RWPE1 (cell line): ENCODE data around the gene ABCC4.

Source experiments
- CTCF ChIA-PET: fragments of 350-600 bp; sonication (Branson Sonifier 250); formaldehyde crosslinking; extraction: SDS; loops from one replicate; lab custom pipeline; 2021; lab: Yijun Ruan, JAX
- POLR2A ChIA-PET: fragments of 400-600 bp; formaldehyde crosslinking; extraction: SDS; loops from one replicate; lab custom pipeline; 2020; ENCODE audit warnings: antibody characterized with exemption; ENCODE audit not compliant: low non-redundant PET; lab: Yijun Ruan, JAX
- DNase-seq: peaks from one replicate; pipeline ENCODE4 v3.0.0; 2012; ENCODE audit warnings: low spot score
- H3K27ac ChIP-seq: fragments of 450-650 bp; 2 replicates; pipeline ENCODE4 v1.5.1; 2017
- CTCF ChIP-seq: fragments of 450-650 bp; conservative IDR thresholded peaks from 2 replicates; pipeline ENCODE4 v1.5.1; 2017; ENCODE audit warnings: low read depth, mild to moderate bottlenecking

ABCC4 gene

DNA sequence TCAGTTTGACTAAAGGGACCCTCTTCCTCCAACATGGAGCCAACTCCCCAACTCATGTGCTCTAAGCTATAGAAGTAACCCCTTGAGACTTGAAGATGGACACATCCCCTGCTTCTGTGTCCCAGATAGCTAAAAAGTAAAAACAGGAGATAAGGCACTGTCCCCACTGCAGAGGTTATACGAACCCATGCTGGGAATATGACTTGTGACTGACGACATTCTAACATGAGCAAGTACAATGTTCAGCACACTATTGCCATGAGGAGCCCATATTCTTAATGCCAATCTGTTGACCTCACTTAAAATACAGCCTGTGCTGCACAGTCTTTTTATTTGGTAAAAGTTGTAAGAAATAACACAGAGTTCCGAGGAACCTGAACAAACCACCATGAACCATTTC is 71.4 kb downstream of the ABCC4 start:
- H3K27ac ChIP-seq, result no peak overlapping the region
- TF ChIP-seq CTCF, result no peak
- CTCF ChIA-PET, result no interaction called here
- POLR2A ChIA-PET, result no interaction called here
- no peak for DNase-seq

DNA sequence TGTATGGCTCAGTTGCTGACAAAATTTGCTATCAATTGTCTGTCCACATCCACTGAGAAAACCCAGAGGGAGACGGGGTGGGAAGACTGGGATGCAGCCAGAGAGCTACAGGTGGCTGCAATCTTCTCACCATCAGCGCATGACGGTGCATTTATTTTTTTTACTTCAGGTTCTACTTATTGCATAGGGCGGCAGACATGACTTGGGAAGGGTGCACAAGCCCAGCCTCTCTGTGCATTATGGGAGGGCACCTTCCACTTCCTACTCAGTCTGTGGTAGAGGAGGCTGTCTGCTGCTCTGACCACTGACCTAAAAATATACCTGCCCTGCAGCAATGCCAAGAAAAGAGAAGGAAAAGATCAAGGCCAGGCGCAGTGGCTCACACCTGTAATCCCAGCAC is 73.1 kb downstream of the ABCC4 start:
- no peak for TF ChIP-seq CTCF
- no peak overlapping the region for H3K27ac ChIP-seq
- ChIA-PET POLR2A (no interaction called here), CTCF (no interaction called here)
- DNase-seq, result no peak

- no peak for DNase-seq
- TF ChIP-seq CTCF, result no peak
- CTCF ChIA-PET, result interaction anchor here (0.6 kb wide), 1 partner anchor 93 kb away, joined by 3 read pairs; no protein-coding TSS in a partner anchor
- POLR2A ChIA-PET, result no interaction called here
- no peak overlapping the region for H3K27ac ChIP-seq
Observed at GRCh38 chr13:95226932-95227695, 74.1 kb downstream of the ABCC4 start.

DNA sequence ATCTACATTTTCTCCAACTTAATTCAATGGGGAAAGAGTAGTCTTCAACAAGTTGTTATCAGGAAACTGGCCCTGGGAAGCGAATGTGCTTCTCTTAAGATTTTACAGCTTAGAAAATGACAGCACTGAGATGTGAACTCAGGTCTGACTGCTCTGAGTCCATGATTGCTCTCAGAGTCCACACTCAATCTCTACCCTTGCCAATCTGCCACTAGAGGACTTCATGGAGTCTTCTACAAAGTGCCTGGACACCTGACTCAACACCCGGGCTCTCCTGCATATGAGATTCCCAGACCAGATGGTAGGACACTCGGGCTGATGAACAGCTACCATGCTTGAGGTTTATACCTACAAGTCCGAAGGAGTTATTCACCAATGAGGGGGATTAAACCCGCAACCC is 74.8 kb downstream of the ABCC4 start:
- TF ChIP-seq CTCF, result no peak
- CTCF ChIA-PET, result interaction anchor here (0.6 kb wide), 1 partner anchor 93 kb away, joined by 3 read pairs; no protein-coding TSS in a partner anchor
- no peak for DNase-seq
- POLR2A ChIA-PET, result no interaction called here
- no peak overlapping the region for H3K27ac ChIP-seq

DNA sequence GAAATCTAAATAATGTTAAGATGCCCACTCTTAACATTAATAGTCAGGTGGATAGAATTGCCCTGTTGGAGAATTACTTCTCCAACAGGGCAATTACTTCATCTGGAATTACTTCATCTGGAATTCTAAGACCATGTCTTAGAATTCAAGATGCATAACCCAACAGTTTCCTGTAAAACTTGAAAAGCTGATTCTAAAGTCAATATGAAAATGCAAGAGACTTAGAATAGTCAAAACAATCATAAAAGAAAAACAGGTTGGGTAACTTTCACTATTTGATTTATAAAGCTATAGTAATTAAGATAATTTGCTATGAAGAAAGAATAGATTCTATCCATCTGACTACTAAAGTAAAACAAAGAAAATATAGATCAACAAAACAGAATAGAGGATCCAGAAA is 75.2 kb downstream of the ABCC4 start:
- DNase-seq, result no peak
- TF ChIP-seq CTCF, result no peak
- CTCF ChIA-PET, result no interaction called here
- POLR2A ChIA-PET, result no interaction called here
- no peak overlapping the region for H3K27ac ChIP-seq

DNA sequence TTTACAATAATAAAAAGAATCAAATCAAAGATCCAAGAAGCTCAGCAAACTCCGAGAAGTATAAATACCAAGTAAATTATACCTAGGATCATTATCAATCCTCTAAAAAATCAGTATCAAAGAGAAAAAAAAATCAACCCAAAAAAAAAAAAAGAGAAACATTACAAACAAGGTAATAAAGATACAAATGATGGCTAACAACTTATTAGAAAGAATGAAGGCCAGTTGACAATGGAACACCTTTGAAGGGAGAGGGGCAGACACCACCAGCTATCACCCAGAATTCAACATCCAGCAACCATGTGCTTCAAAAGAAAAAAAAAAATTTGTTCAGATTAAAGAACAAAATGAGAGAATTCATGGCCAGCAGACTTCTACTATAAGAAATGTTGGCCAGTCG is 77.2 kb downstream of the ABCC4 start:
- POLR2A ChIA-PET, result no interaction called here
- CTCF ChIA-PET, result interaction anchor here (0.6 kb wide), 1 partner anchor 209 kb away, joined by 4 read pairs; no protein-coding TSS in a partner anchor
- H3K27ac ChIP-seq, result no peak overlapping the region

More for the DNA sequence above, 77.2 kb downstream of the ABCC4 start:
- DNase-seq, result no peak
- TF ChIP-seq CTCF, result no peak
